ENCODE measurements around the gene NPAS2.

Gene NPAS2

DNA sequence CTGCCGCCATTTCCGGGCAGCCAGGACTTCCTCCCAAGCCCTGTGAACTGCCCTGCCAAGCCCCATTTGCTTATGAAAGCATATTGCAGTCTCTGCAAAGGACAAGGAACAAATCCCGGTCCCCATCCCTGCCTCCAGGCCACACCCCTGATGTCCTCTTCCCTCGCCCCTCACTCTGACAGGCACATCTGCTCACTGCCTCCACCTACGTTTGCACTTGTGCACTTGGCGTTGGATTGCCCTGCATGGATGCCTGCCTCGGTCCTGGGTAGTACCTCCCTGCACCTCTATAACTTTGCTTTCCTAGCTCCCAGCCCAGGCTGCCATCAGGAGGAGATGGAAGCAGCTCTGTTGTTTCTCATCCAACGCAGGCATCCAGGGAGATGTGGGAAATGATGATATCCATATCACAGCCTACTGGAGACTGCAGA is 162.5 kb downstream of the NPAS2 start:
- no peaks in the 10 kb centered on the region for H3K79me2 ChIP-seq (ENCODE audit: control insufficient read depth, insufficient read depth, low read length)
- no peak overlapping the region for H2BK15ac ChIP-seq (replicated peaks; ENCODE audit: low read depth)
- H3K56ac ChIP-seq (ENCODE audit: low read length), result peak overlapping the region; percentile 3
- no peak overlapping the region for H3K4ac ChIP-seq (ENCODE audit: low read depth, low read length)
- H2AK5ac ChIP-seq (ENCODE audit: low read length), result no peak overlapping the region
- H3K4me2 ChIP-seq (ENCODE audit: low read length), result no peak overlapping the region
- no peak overlapping the region for H2BK5ac ChIP-seq (ENCODE audit: low read length)
- no peak overlapping the region for H3K18ac ChIP-seq (ENCODE audit: low read length)
- no peaks in the 10 kb centered on the region for H3K79me1 ChIP-seq (ENCODE audit: low read length)
- H3K27me3 ChIP-seq (ENCODE audit: insufficient read depth, low read length, poor library complexity), result no peaks in the 10 kb centered on the region
- WGBS (ENCODE audit: extremely low coverage, insufficient coverage, low lambda C conversion rate), result no CpG with 5 or more reads among the region's 8 CpGs
- no peak overlapping the region for H4K8ac ChIP-seq (ENCODE audit: low read depth, low read length)
- H3K27ac ChIP-seq (ENCODE audit: low read depth, low read length), result no peak overlapping the region
- no peak overlapping the region for H3K9ac ChIP-seq (ENCODE audit: low read length)
- H4K5ac ChIP-seq (ENCODE audit: low read length), result no peak overlapping the region
- no peak overlapping the region for H3K23ac ChIP-seq (ENCODE audit: low read length)
- no peaks in the 10 kb centered on the region for H3K4me1 ChIP-seq (ENCODE audit: control insufficient read depth, low read depth, low read length)
- DNase-seq, result peak; percentile 10
- H2BK120ac ChIP-seq (ENCODE audit: low read depth, low read length), result no peak overlapping the region
- no peaks in the 10 kb centered on the region for H3K36me3 ChIP-seq (ENCODE audit: control insufficient read depth, insufficient read depth, low read length)
- H3K4me3 ChIP-seq (ENCODE audit: low read length), result no peak overlapping the region

GRCh38 chr2:100983201-100983600 is 163.3 kb downstream of the NPAS2 start:
- H3K4me2 ChIP-seq (ENCODE audit: low read length), result no peak overlapping the region
- H2BK5ac ChIP-seq (ENCODE audit: low read length), result no peak overlapping the region
- H4K5ac ChIP-seq (ENCODE audit: low read length), result no peak overlapping the region
- no peak overlapping the region for H3K56ac ChIP-seq (ENCODE audit: low read length)
- DNase-seq, result no peak
- H3K9ac ChIP-seq (ENCODE audit: low read length), result no peak overlapping the region
- WGBS (ENCODE audit: extremely low coverage, insufficient coverage, low lambda C conversion rate), result no CpG with 5 or more reads among the region's 12 CpGs
- H2AK5ac ChIP-seq (ENCODE audit: low read length), result no peak overlapping the region
- no peaks in the 10 kb centered on the region for H3K79me1 ChIP-seq (ENCODE audit: low read length)
- no peak overlapping the region for H3K23ac ChIP-seq (ENCODE audit: low read length)
- no peak overlapping the region for H4K8ac ChIP-seq (ENCODE audit: low read depth, low read length)
- no peak overlapping the region for H3K4ac ChIP-seq (ENCODE audit: low read depth, low read length)
- no peaks in the 10 kb centered on the region for H3K79me2 ChIP-seq (ENCODE audit: control insufficient read depth, insufficient read depth, low read length)
- H3K18ac ChIP-seq (ENCODE audit: low read length), result no peak overlapping the region
- no peak overlapping the region for H3K4me3 ChIP-seq (ENCODE audit: low read length)
- no peak overlapping the region for H2BK120ac ChIP-seq (ENCODE audit: low read depth, low read length)
- no peaks in the 10 kb centered on the region for H3K27me3 ChIP-seq (ENCODE audit: insufficient read depth, low read length, poor library complexity)
- no peak overlapping the region for H2BK15ac ChIP-seq (replicated peaks; ENCODE audit: low read depth)
- H3K4me1 ChIP-seq (ENCODE audit: control insufficient read depth, low read depth, low read length), result no peaks in the 10 kb centered on the region
- no peaks in the 10 kb centered on the region for H3K36me3 ChIP-seq (ENCODE audit: control insufficient read depth, insufficient read depth, low read length)
- H3K27ac ChIP-seq (ENCODE audit: low read depth, low read length), result no peak overlapping the region

- Histone ChIP-seq H3K56ac (ENCODE audit: low read length) (no peak overlapping the region), H3K27ac (ENCODE audit: low read depth, low read length) (no peak overlapping the region), H4K5ac (ENCODE audit: low read length) (no peak overlapping the region), H3K79me2 (ENCODE audit: control insufficient read depth, insufficient read depth, low read length) (no peaks in the 10 kb centered on the region), H3K23ac (ENCODE audit: low read length) (no peak overlapping the region), H2AK5ac (ENCODE audit: low read length) (no peak overlapping the region), H3K4me2 (ENCODE audit: low read length) (no peak overlapping the region), H4K8ac (ENCODE audit: low read depth, low read length) (no peak overlapping the region), H3K36me3 (ENCODE audit: control insufficient read depth, insufficient read depth, low read length) (no peaks in the 10 kb centered on the region), H3K18ac (ENCODE audit: low read length) (no peak overlapping the region), H3K4me1 (ENCODE audit: control insufficient read depth, low read depth, low read length) (no peaks in the 10 kb centered on the region), H3K4me3 (ENCODE audit: low read length) (no peak overlapping the region), H3K9ac (ENCODE audit: low read length) (no peak overlapping the region), H2BK15ac (replicated peaks; ENCODE audit: low read depth) (no peak overlapping the region), H3K27me3 (ENCODE audit: insufficient read depth, low read length, poor library complexity) (no peaks in the 10 kb centered on the region), H2BK120ac (ENCODE audit: low read depth, low read length) (no peak overlapping the region), H2BK5ac (ENCODE audit: low read length) (no peak overlapping the region), H3K4ac (ENCODE audit: low read depth, low read length) (no peak overlapping the region), H3K79me1 (ENCODE audit: low read length) (no peaks in the 10 kb centered on the region)
- DNase-seq, result no peak
- WGBS (ENCODE audit: extremely low coverage, insufficient coverage, low lambda C conversion rate), result no CpG with 5 or more reads among the region's 11 CpGs
Observed at GRCh38 chr2:100983684-100984310, 163.9 kb downstream of the NPAS2 start.

- no peak overlapping the region for H2BK15ac ChIP-seq (replicated peaks; ENCODE audit: low read depth)
- no peak overlapping the region for H3K23ac ChIP-seq (ENCODE audit: low read length)
- H3K79me2 ChIP-seq (ENCODE audit: control insufficient read depth, insufficient read depth, low read length), result no peaks in the 10 kb centered on the region
- no peak overlapping the region for H4K5ac ChIP-seq (ENCODE audit: low read length)
- H3K18ac ChIP-seq (ENCODE audit: low read length), result no peak overlapping the region
- H3K36me3 ChIP-seq (ENCODE audit: control insufficient read depth, insufficient read depth, low read length), result no peaks in the 10 kb centered on the region
- H3K9ac ChIP-seq (ENCODE audit: low read length), result no peak overlapping the region
- H2BK5ac ChIP-seq (ENCODE audit: low read length), result no peak overlapping the region
- no peaks in the 10 kb centered on the region for H3K27me3 ChIP-seq (ENCODE audit: insufficient read depth, low read length, poor library complexity)
- no peak overlapping the region for H2AK5ac ChIP-seq (ENCODE audit: low read length)
- DNase-seq, result peak; percentile 85
- H3K4me2 ChIP-seq (ENCODE audit: low read length), result no peak overlapping the region
- no peak overlapping the region for H4K8ac ChIP-seq (ENCODE audit: low read depth, low read length)
- H3K27ac ChIP-seq (ENCODE audit: low read depth, low read length), result no peak overlapping the region
- H3K4me3 ChIP-seq (ENCODE audit: low read length), result no peak overlapping the region
- no peak overlapping the region for H2BK120ac ChIP-seq (ENCODE audit: low read depth, low read length)
- no peaks in the 10 kb centered on the region for H3K4me1 ChIP-seq (ENCODE audit: control insufficient read depth, low read depth, low read length)
- WGBS (ENCODE audit: extremely low coverage, insufficient coverage, low lambda C conversion rate), result no CpG with 5 or more reads among the region's 7 CpGs
- no peak overlapping the region for H3K56ac ChIP-seq (ENCODE audit: low read length)
- H3K79me1 ChIP-seq (ENCODE audit: low read length), result no peaks in the 10 kb centered on the region
- H3K4ac ChIP-seq (ENCODE audit: low read depth, low read length), result no peak overlapping the region
Observed at GRCh38 chr2:100984892-100985307, 165.0 kb downstream of the NPAS2 start.

DNA sequence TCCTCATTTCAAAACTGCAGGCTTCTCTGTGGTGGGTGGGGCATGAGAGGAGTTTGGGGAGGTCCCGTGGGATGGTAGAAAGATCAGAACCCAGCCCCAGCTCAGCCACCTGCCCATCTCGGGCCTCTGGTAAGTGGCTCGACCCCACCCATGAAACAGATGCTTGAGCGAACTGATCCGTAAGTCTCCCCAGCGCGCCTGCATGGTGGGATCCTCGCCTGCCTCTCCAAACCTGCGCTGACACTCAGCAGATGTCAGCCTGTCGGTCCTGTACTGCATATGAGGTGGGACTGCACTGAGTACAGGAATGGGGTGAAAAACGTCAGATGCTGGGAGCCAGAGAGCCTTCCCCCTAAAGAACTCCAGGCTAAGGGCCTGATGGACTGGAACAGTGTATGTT is 166.2 kb downstream of the NPAS2 start:
- Histone ChIP-seq H2BK5ac (ENCODE audit: low read length) (no peak overlapping the region), H3K79me1 (ENCODE audit: low read length) (no peaks in the 10 kb centered on the region), H3K4me1 (ENCODE audit: control insufficient read depth, low read depth, low read length) (no peaks in the 10 kb centered on the region), H3K56ac (ENCODE audit: low read length) (no peak overlapping the region), H3K18ac (ENCODE audit: low read length) (no peak overlapping the region), H3K9ac (ENCODE audit: low read length) (no peak overlapping the region), H4K8ac (ENCODE audit: low read depth, low read length) (no peak overlapping the region), H3K4me2 (ENCODE audit: low read length) (no peak overlapping the region), H3K79me2 (ENCODE audit: control insufficient read depth, insufficient read depth, low read length) (no peaks in the 10 kb centered on the region), H3K36me3 (ENCODE audit: control insufficient read depth, insufficient read depth, low read length) (no peaks in the 10 kb centered on the region), H4K5ac (ENCODE audit: low read length) (no peak overlapping the region), H3K4me3 (ENCODE audit: low read length) (no peak overlapping the region), H3K23ac (ENCODE audit: low read length) (no peak overlapping the region), H3K4ac (ENCODE audit: low read depth, low read length) (no peak overlapping the region), H3K27me3 (ENCODE audit: insufficient read depth, low read length, poor library complexity) (no peaks in the 10 kb centered on the region), H2AK5ac (ENCODE audit: low read length) (no peak overlapping the region), H3K27ac (ENCODE audit: low read depth, low read length) (no peak overlapping the region), H2BK15ac (replicated peaks; ENCODE audit: low read depth) (no peak overlapping the region), H2BK120ac (ENCODE audit: low read depth, low read length) (no peak overlapping the region)
- DNase-seq, result no peak
- WGBS (ENCODE audit: extremely low coverage, insufficient coverage, low lambda C conversion rate), result no CpG with 5 or more reads among the region's 11 CpGs

GRCh38 chr2:100987536-100987935 is 167.6 kb downstream of the NPAS2 start:
- Histone ChIP-seq H2BK15ac (replicated peaks; ENCODE audit: low read depth) (no peak overlapping the region), H3K27ac (ENCODE audit: low read depth, low read length) (no peak overlapping the region), H2BK5ac (ENCODE audit: low read length) (no peak overlapping the region), H3K4ac (ENCODE audit: low read depth, low read length) (no peak overlapping the region), H3K56ac (ENCODE audit: low read length) (no peak overlapping the region), H3K23ac (ENCODE audit: low read length) (no peak overlapping the region), H4K8ac (ENCODE audit: low read depth, low read length) (no peak overlapping the region), H4K5ac (ENCODE audit: low read length) (no peak overlapping the region), H3K79me2 (ENCODE audit: control insufficient read depth, insufficient read depth, low read length) (no peaks in the 10 kb centered on the region), H3K4me2 (ENCODE audit: low read length) (no peak overlapping the region), H3K4me1 (ENCODE audit: control insufficient read depth, low read depth, low read length) (no peaks in the 10 kb centered on the region), H2AK5ac (ENCODE audit: low read length) (no peak overlapping the region), H3K79me1 (ENCODE audit: low read length) (no peaks in the 10 kb centered on the region), H3K9ac (ENCODE audit: low read length) (no peak overlapping the region), H2BK120ac (ENCODE audit: low read depth, low read length) (no peak overlapping the region), H3K27me3 (ENCODE audit: insufficient read depth, low read length, poor library complexity) (no peaks in the 10 kb centered on the region), H3K4me3 (ENCODE audit: low read length) (no peak overlapping the region), H3K36me3 (ENCODE audit: control insufficient read depth, insufficient read depth, low read length) (no peaks in the 10 kb centered on the region), H3K18ac (ENCODE audit: low read length) (no peak overlapping the region)
- no CpG with 5 or more reads among the region's 3 CpGs for WGBS (ENCODE audit: extremely low coverage, insufficient coverage, low lambda C conversion rate)
- no peak for DNase-seq

Measured in mesendoderm (in vitro differentiated cells).